GM19455 (cell line): ENCODE measurements around the gene CHMP3.
"Not testable (repeated sequence)": the region's sequence is repeated elsewhere in the genome, so short reads cannot be mapped to it uniquely, and the experiment has no call there.

Experiments used
- ATAC-seq: cut with Tn5 transposase; IDR thresholded peaks from one replicate; pipeline ENCODE4 v1.9.1; 2021; ENCODE audit not compliant: unreplicated experiment

The CHMP3 gene

DNA sequence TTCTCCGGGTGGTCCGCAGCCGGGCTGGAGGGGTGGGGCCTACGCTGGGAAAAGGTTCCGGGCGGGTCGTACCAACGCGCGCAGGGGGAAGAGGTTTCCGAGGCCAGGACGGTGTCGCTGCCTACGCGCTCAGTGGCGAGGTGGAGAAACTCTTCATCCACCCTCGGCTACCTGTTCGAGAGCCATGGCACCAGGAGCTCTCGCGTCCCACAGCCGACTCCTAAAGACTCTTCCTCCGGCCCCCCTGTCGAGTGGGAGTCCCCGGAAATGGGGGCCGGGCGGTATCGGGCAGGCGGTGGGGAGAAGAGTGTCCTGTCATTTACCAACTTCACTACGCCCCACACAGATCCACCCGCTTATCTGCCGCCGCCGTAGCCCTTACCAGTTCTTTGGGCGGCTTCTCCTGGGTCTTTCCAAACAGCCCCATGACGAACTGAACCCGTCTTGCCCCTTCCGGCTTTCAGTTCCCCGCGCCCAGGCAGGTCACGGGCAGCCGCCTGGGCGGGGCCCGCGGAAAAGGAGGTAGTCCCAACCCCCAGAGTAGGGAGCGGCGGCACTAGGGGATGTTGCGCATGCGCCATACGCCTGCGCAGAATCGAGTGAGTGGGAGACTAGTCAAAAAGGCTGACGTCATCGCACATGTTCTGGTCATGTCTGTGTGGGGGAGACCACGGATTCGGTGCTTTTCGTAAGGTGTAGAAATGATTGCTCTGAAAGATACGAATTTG lies at the start of gene CHMP3:
TSS of gene CHMP3 (minus strand) at position 522 of the 728 bp plus-strand sequence. CDS start at position 427, 95 bp downstream.
- peak; percentile 85 for ATAC-seq

DNA sequence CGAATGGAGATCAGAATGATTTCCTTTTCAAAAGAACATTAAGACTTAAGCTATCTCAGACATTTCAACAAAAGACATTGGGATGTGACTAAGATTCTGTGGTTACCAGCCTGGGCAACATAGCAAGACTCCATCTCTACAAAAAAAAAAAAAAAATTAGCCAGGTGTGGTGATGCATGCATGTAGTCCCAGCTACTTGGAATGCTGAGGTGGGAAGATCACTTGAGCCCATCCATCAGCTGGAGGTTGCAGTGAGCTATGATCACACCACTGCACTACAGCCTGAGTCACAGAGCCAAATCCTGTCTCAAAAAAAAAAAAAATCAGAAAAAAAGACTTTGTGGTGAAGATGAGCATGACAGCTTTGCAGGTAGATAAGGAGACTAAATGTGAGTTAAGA lies 47.6 kb upstream of the CHMP3 start:
- no peak for ATAC-seq

DNA sequence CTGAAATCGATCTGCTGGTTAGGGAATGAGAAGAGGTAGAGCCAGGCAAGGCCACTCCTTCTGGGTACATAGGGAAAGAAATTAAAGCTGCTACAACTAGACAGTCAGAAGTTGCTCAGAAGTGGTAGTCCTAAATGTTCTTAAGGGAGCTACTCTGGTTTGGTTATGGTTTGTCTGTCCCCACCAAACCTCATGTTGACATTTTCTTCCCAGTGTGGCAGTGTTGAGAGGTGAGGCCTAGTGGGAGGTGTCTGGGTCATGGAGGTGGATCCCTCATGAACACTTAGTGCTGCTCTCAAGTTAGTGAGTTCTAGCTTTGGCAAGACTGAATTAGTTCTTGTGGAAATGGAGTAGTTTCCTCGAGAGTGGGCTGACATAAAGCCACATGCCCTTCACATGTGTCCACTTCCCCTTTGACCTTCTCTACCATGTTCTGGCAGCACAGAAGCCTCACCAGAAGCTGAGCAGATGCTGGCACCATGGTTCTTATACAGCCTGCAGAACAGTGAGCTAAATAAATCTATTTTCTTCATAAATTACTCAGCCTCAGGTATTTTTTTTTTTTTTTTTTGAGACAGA lies 45.7 kb upstream of the CHMP3 start:
- no peak for ATAC-seq

DNA sequence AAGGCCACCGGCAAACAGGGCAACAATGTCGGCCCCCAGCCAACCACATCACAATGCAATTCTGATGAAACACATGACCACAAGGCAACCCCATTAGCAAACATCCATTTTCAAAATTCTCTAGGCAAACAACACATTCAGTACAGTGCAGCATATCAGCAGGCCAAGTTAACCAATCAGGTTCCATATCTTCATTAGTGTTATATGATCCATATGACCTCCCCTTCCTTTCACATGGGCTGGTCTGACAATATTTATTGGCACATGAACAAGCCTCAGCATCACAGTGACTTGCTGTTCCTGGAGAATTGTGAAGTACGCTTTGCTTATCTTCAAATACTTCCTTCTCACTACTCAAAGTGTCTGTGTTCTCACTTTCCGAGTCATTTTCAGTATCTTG lies 40.7 kb upstream of the CHMP3 start:
- no peak for ATAC-seq

DNA sequence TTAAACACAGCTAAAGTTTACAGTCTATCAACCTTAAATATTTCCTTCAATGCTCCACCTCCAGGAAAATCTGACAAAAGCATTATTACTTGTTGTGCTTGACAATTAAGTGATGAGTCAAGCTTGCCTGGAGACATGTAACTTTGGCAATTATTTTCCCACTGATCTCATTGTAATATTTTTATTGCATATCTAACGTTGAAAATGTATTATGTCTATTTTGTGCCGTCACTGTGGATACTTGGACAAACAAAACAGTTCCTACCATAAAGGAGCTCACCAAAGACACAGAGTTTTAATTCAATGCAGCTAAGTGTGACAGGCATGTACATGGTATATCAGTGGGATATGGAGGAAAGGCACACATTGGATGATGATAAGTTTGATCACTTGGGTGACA lies 35.7 kb upstream of the CHMP3 start:
- ATAC-seq: no peak

DNA sequence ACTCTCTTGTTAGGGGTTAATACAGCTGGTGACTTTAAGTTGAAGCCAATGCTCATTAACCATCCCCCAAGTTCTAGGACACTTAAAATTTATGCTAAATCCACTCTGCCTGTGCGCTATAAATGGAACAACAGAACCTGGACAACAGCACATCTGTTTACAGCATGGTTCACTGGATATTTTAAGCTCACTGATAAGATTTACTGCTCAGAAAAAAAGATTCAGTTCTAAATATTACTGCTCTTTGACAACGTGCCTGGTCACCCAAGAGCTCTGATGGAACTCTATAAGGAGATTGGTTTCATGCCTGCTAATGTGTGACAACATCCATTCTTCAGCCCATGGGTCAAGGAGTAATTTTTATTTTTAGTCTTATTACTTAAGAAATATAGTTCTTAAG lies 32.9 kb upstream of the CHMP3 start:
- no peak for ATAC-seq

DNA sequence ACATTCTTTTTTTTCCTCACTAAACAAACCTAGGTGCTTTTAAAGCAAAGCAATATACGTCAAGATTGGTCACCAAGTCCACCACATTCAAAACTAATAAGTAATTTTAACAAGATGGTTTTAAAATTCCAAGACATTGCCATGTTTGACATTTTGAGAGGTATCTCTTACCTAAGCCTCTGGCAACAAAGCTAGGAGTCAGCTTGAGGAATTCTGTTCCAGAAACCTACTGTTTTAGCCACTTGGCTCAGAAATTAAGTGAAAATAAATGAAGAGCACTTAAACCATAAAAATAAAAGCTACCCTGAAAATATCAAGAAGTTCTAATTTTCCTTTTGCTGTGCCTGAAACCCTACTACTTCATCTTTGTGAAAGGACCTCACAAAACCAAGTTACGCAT lies 30.0 kb upstream of the CHMP3 start:
- no peak for ATAC-seq

DNA sequence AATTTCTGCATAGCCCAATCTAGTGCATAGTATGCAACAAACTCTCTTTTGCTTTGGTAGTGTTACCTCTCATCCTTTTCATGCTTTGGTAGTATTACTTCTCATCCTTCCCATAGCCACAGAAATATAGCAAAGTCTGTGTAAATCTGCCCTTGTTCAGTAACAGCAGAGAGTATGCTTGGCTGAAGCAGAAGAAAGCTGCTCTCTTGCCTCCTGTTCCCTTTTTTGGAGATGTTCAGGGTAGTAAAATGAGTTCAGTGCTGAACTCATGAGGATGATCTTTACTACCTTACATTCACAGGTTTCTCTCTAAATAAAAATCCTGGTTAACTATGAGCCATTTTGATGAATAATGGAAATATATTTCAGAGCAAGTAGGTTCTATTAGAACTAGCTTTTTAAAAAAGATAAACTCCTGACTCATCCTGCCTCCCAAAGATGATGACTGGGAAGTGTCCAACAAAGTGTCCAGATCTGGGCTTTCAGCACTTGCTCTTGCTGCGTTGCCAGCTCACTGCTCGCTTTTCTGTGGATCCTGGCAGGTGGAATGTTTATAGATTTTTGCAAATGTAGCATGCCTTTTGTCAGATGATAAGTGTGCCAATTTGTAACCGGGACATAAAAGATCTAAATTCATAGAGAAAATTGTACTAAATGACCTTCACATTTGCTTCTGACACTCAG lies 29.4 kb upstream of the CHMP3 start:
- ATAC-seq: no peak

DNA sequence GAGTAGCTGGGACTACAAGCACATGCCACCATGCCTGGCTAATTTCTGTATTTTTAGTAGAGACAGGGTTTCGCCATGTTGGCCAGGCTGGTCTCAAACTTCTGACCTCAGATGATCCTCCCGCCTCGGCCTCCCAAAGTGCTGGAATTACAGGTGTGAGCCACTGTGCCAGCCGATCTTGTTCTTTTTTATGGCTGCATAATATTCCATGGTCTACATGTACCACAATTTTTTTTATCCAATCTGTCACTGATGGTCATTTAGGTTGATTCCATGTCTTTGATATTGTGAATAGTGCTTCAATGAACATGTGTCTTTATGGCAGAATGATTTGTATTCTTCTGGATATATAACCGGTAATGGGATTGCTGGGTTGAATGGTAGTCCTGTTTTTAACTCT lies 26.5 kb upstream of the CHMP3 start:
- ATAC-seq: not testable (repeated sequence)

DNA sequence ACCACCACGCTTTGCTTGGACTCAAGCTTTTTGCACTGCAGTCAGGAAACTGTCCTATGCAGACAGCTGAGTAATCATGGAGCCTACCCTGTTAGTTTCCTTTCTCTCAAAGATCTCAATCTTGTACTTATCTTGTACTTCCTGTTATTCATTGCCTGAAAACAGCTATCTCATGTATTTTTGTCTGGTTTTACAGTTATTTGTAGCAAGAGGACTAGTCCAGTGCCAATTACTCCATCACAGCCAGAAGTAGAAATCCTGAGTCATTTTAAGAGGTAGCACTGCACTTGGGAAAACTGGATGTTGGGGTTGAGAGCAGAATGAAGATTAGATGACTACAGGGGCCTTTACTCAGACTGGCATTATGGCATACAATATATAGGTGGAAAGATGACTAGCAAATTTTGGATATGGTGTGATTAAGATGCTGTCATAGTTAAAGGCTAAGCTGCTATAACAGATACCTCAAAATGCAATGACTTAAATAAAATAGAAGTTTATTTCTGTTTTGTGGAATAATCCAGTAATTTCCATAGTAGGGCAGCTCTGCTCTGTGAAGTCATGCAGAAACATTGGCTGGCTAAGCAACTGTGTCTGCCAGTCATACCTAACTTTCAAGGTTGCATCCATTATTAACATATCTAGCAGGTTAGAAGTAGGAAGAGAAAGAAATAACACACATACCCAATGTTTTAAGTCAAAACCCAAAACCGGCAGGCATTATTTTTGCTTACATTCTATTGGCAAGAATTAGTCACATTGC lies 21.1 kb upstream of the CHMP3 start:
- ATAC-seq: no peak

DNA sequence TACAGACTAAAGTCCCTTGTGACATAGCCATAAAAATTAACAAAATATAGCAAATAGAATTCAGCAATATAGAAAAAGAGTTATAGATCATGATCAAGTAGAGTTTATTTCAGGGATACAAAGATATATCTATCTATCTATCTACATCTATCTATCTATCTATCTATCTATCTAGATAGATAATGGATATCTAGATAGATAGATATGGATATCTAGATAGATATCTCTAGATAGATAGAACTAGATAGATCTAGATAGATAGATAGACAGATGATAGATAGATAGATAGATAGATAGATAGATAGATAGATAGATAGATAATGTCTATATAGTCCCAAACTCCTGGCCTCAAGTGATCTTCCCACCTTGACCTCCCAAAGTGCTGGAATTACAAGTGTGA lies 17.3 kb upstream of the CHMP3 start:
- ATAC-seq: no peak

DNA sequence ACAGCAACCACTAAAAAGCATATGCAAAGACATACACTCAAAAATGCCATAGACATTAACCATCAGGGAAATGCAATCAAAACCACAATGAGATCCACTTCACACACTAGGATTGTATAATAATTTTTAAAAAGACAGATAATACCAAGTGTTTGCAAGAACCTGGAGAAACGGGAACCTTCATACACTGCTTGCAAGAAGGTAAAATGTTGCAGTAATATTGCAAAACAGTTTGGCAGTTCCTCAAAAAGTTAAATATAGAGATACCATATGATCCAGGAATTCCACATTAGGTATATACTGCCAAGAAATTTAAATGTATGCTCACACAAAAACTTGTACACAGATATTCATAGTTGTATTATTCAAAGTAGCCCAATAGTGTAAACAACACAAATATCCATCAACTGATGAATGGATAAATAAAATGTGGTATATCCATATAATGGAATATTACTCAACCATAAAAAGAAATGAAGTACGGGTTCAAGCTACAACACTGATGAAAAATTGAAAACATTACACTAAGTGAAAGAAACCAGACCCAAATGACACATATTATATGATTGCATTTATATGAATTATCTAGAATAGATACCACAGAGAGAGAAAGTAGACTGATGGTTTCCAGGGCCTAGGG lies 14.7 kb upstream of the CHMP3 start:
- no peak for ATAC-seq

DNA sequence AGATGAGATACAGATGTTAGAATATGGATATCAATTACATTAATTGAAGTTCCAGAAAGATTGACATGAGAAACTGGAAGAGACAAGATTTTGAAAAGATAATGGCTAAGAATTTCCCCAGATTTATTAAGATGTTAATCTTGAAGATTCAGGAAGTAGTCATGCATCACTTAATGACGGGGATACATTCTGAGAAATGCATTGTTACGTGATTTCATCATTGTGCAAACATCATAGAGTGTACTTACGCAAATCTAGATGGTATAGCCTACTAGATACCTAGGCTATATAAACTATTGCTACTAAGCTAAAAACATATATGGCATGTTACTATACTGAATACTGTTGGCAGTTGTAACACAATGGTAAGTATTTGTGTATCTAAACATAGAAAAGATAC lies 6.8 kb upstream of the CHMP3 start:
- ATAC-seq: no peak

DNA sequence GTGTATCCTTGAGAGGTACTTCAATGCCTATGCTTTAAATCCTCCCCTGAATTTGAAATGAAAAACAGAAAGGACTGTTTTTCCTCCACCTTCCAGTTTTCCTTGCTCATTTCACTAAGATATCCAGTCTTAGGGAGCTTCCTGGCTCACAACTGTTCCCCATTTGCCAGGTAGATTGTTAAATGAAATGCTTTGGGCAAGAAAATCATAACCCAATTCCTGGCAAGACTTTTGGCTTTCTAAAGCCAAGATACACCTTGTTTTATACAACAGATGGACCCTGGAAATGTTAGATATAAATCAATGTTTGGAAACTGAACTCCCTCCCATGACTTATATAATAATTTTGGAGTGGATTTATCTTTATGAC lies 3.6 kb upstream of the CHMP3 start:
- no peak for ATAC-seq

DNA sequence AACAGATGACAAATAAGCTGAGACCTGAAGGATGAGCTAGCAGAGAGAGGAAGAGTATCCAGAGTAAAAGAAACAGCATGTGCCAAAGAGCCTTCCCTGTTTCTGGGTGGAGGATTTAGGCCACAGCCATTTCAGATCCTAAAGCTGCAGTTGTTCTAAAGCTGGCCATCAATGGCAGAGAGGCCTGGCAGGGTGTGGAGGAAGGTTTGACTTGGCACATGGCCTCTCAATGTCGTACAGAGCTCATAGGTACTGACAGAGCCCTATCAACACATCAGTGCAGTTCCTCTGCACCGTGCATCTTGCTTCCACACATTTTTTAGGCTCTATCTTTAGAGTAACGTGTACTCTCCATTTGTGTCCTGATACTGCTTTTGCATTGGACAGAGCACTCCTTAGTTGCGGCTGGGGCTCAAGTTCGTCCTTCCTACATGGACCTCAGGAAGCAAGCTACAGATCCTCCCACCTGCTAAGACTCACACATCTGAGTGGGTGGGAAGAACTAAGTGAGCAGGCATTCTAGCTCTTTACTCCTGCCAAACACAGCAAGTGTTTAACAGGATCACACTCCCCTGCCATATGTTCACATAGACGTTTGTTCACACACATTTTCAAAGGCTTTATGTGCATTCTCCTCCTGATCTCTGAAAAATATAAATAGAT lies 3.0 kb upstream of the CHMP3 start:
- ATAC-seq: no peak

DNA sequence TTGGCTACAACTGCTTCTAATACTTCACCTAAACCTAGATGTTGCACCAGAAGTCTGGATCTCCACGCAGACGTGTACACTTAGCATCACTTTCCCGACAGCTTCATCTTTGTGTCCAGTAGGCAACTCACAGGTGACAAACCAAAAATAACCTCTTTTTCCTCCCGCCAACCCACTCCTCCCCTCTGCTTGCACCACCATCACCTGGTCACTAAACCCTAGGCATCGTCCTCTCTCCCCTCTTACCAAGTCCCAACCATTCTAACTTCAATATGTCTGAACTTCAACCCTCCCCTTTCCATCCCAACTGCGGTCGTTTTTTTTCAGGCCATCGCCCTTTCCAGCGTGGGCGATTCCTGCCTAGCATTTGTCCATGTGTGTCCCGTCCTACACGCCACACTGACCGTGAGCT lies 413 bp upstream of the CHMP3 start:
- no peak for ATAC-seq

DNA sequence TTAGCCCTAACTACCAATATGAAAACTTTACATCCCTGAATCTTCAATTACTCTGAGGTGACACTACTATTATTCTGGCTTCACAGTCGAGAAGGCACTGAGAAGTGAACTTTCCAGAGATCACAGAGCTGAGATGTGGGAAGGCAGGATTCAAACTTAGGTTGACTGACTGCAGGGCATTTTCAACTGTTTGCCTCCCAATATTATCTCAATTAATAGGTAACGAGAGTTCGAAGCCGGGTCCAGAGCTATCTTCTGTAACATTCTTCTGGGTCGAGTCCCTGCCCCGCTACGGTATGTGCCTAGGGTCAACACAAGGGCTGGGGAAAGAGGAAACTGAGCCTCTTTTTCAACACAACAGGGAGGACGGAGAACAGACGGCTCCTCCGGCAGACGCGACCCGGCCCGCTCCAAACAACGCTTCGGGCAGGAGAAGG lies 740 bp downstream of the CHMP3 start:
- ATAC-seq: no peak

DNA sequence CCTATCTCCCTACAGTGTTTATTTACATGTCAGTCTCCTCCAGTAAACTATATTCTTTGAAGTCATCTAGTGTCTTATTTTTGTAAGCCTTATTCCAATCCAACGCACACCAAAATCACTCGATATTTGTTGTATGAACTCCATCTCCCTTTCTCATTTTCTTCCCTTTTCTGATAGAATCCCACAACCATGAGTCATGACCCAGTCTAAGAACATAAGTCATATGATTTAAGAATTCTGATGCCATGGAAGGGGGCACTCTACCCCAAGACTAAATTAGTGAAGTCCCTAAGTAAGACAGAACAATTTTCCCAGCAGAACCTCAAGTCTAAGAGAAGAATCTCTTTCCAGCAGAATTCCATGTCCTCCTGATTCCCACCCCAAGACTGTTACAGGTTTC lies 5.4 kb downstream of the CHMP3 start:
- no peak for ATAC-seq

DNA sequence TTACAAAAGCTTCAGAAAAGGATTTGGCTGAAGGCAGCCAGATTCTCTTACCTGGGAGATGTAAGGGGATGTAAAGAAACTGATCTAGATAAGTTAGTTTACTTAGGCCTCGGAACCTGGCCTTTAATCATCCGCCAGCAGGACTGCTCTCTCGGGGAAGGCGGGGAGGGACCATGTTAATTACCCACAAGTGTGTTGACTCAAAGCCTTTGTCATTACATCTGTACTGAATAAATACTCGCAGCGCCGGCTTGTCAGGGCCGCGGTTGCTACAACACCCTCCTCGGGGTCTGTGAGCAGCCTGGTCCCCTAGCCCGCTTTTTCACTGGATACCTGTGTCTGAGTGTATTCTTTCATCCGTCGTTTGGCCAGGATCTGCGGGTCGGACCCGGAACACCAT lies 6.7 kb downstream of the CHMP3 start:
- no peak for ATAC-seq

DNA sequence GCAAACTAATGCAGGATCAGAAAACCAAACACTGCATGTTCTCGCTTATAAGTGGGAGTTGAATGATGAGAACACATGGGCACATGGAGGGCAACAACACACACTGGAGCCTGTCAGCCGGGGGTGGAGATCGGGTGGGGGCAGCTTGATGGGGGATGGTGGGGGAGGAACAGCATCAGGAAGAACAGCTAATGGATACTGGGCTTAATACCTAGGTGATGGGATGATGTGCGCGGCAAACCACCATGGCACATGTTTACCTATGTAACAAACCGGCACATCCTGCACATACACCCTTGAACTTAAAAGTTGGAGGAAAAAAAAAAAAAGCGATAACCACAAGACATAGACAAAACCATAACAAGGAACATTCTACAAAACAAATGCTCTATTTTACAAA lies 10.4 kb downstream of the CHMP3 start:
- ATAC-seq: no peak
